Measurements from ENCODE around the gene MRPS23.
A peak's percentile ranks its signal among the peaks of the same experiment; 100 is the strongest.
"Not testable (repeated sequence)": the region's sequence is repeated elsewhere in the genome, so short reads cannot be mapped to it uniquely, and the experiment has no call there.

MRPS23 gene

DNA sequence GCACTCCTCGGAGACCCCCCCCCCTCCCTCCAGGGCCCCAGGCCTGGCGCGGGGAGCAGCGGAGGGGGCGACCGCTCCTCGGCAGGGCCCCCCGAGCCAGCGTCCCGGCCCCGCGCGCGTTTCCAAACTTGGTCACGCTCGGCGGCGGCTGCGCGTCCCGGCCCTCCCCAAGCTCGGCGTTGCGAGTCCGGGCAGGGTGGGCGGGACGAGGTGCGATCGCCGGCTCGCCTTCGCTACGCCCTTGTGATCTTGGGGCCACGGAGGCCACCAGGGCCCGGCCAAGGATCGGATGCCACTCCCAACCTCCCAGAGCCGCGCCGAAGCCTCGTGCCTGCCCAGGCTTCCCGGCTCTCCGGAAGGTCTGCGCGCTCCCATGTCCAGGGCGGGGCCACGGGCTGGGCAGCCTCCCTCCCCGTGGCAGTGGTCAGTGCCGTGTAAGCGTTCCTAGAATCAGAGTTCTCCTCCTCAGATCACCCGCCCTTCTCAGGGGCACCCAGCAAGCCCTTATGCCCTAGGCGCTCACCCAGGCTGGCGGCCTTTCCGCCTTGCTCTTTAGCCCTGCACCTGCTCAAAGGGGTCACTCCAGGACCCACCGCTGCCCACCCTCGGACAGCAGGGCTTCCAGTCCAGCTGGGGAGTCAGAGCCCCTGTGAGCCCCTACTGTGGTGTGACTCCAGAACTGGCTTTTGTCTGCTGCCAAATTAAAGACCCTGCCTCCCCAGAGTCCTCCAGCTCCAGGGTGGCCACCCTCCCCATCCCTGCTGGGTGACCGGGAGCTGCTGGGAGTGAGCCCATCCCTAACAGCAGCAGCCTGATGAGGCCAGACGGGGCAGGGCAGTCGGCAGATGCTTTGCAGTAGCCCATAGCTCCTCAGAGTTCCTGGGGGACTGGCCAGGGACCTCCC lies 12.2 kb upstream of the MRPS23 start:
- peak; percentile 72 for DNase-seq

DNA sequence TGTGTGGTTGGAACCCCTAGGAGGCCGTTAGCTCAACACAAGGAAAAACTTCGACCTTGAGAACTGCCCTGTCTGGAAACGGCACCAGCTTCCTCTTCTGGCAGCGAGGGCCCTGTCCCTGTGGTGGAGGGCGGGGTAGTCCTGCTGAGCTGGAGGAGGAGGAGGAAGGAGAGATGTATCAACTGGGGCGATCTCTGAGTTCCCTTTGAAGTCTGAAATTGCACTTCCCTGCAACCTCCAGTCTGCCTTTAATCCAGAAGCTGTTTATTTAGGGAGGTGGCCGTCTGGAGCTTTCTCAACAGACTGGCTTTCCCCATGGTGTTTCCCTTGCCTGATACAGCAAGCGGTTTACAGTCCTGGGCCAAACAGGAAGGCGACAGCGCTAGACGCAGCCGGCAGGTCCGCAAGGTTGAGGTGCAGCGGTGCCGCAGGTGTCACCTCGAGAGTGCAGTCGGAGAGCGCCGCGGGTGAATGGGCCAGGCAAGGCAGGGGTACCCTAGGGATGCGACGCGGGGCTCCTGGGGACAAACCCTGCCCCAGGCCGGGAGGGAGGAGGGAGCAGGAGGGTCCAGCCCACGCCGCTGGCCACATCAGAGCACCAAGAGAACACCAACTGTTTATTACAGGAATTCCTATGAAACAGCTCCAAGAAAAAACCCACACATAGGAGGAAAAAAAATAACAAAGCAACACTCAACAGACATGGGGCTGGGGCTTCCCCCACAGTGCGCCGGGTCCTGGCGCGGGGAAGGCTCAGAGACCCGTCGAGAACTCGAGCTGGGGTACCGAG lies 11.4 kb upstream of the MRPS23 start:
- DNase-seq = peak; percentile 45

DNA sequence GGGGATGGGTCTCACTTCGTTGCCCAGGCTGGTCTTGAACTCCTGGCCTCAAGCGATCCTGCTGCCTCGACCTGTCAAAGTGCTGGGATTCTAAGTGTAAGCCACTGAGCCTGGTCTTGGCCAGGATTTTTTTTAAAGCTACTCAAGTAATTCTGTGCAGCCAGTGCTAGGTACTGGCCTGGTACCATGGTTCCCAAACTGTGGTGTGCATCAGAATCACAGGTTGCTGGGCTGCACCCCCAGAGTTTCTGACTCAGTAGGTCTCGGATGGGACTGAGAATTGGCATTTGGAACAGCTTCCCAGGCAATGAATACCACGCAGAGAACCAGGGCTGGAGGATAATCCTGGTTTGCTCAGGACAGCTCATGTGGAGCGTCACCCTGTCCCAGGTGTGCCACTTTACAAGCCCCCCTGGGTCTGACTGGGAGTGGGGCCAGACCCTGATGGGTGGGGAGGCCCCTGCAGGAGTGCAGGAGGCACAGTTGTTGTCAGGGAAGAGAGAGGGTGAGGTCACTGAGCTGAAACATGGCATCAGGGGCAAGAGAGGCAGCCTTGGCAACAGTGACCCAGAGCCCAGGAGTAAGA lies 10.7 kb upstream of the MRPS23 start:
- DNase-seq = no peak

DNA sequence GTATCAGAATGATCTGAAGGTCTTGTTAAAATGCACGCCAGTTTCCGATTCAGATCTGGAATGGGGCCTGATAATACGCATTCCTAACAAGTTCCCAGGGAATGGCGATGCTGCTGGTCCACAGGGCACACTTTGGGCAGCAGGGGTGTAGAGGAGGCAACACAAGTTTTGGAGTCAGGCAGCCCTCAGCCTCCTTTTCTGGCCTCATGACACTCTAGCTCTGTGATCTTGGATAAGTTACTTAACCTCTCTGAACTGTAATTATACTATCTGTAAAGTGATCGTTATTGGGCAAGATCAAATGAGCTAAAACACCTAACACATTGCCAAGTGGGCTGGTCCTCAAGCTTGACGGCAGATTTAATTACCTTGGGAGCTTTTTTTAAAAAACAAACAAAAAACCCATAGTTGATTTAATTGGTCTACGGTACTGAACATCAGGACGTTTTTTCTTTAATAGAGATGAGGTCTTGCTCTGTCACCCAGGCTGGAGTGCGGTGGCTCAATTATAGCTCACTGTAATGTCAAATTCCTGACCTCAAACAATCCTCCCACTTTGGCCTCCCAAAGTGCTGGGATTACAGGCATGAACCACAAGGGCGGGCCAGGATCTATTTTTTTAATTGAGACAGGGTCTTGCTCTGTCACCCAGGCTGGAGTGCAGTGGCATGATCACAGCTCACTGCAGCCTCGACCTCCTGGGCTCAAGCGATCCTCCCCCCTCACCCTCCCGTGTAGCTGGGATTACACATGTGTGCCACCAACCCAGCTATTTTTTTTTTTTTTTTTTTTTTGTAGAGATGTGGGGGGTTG lies 10.0 kb upstream of the MRPS23 start:
- DNase-seq = no peak

DNA sequence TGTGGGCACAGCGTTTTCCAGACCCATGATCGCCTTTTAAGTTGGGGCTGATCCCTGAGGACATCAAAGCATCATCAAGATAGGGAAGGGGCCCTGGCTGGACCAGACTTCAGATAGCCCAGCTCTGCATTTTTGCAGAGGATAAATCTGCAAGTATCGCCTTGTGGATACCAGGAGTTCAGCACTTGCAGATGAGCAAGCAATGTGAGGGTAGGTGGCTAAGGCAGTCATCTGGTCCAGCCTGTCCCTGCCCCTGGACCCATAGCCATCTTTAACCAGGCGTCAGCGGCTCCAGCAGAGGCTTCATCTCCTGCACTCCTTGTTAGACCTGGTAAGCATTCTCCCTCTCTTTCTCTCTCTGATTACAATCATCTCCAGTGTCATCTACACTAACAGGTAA lies 9.0 kb upstream of the MRPS23 start:
- DNase-seq = no peak

DNA sequence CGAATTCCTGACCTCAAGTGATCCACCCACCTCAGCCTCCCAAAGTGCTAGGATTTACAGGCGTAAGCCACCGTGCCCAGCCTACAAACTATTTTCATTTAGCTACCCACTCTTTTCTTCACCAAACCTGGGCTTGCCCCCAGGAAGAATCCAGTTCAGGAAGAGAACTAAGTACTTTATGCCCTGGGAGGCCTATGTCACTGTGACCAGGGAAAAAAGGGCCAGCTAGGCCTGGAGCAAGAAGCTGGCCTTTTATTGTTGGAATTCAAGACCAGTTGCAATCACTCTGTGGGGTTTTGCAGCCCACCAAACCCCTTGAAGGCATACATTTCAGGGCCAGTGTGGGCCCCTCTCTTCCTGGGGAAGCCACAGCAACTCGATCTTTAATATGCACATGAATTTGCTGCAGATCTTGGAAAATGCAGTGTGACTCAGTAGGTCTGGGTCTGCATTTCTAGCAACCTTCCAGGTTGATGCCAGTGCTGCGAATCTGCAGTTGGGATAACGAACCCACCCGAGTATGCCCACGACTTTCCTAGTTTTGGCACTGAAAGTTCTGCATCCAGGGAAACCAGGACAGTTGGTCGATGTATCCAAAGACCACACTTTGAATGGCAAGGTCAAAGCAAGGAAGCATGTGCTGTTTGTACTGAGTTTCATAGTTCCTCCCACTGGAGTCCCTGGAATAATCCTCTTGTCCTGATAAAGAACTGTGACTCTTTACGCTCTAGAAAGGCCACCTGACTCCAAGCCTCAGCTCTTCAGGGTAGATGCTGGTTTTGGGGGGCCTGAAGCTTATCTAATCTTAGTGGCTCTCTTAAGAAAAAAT lies 7.2 kb upstream of the MRPS23 start:
- no peak for DNase-seq

DNA sequence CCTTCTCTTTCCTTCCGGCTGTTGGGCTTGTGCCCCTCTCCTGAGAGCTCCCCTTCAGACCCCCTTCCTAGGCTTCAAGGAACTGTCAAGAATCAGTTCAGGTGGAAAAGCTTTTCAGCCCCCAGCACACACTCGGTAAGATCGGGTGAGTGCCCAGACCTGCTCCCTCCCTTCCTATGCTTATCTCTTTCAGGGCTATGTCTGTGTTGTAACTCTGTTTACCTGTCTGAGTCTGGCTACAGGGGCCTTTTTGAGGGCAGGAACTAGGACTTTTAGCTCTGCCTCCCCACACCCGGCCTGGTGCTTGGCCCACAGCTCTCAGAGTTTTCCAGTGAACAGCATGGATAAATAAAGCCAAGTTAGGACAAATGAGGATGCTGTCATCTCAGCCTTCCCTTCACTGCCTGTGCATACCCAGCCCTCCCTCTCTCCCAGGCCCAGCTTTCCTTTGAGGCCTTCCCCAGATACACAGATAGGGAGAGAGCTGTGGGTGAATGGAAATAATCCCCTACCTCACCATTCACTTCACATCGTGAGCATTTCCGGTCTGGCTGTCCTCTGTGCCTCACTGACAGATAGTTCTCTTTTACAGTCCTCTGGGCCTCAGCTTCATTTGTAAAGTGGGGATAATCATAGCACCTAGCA lies 5.7 kb upstream of the MRPS23 start:
- DNase-seq = no peak

DNA sequence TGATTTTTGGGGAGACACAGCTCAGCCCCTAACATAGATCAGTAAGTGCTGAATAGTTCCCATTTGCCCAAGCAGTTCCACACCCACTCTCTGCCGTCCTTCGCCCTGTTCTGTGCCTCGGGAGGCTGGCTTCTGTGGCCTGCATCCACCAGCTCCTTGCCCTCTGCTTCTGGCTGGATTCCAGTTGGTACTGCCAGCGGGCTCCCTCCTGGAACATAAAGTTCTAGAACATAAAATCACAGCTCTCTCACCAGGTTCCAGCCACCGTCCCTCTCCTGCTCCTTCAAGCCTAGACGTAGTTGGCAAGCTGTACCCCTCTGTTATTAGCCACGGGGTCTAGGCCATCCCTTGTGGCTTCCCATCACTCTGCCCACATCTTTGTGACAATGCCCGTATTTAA lies 3.9 kb upstream of the MRPS23 start:
- DNase-seq = no peak

DNA sequence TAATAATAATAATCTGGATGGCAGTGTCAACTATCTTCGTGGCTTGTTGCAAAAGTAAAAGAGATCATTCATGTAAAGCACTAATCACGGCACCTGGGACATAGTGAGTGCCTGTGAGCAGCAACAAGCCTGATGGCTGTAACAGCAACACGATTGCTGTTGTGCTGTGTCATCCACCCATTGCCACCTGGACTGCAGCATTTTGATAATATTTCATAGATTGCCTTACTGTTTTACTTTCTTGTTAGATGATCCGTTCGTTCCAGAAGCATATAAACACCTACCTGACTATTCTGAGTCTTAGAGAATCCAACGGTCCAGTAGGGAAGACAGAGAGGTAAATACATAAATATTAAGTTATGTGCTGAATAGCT lies 3.1 kb upstream of the MRPS23 start:
- no peak for DNase-seq

DNA sequence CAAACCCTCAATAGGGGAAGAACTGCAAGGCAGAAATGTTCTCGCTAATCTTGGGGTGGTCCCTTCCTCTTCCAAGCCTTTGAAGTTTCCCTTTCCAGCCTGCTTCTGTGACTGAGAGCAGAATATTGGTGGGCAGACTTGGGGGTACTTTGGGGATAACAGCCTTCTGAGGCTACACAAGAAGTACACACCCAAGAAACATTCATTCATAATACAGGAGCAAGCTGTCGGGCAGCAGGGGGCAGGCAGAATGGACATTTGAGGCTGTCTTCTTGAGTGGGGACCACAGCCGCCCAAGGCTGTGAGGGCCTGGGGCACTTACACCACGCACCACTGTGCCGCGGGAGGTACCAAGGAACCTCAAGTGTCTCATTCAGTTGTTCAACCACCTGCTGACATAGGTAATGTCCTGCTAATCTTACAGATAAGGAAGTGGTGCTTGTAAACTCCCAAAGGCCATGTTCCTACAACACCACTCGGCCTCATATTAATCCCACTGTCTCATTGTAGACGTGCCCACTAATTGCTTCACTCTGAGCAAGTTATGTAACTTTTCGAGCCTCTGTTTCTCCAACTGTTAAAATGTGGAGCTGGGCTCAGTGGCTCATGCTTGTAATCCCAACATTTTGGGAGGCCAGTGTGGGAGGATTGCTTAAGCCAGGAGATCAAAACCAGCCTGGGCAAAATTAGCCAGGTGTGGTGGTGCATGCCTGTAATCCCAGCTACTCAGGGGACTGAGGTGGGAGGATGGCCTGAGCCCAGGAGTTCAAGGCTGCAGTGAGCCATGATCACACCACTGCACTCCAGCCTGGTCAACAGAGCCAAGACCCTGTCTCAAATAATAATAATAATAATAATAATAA lies 2.5 kb upstream of the MRPS23 start:
- DNase-seq = no peak

DNA sequence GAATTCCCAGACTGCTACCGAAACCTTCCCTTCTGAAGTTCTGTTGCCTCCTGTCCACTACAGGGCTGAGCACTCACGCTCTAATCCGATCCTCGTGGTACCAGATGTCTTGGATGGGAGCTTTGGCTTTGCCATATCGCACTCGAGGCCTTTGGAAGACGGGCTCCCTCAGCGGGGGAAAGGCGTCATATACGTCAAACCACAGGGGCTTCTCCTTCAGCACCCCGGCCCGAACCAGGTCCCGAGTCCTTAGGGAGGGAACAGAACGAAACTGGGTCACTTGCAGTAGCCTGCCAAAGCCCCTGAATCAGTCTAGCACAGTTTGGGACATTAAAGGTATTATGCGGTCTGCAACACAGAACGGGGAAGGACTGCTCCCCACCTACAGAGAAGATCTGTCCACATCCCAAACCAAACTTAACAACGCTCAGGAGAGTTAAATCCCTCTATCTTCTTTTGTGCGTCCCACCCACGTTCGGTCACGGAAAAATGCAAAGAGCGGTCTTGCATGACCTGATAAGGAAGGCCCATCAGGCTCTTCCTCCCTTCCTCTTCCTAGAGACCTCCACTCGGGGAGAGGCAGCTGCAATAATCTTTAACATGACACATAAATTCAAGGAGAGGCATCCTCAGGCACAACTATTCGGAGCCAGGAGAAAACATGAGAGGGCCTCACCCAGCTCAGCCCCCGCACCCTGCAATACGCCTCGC lies 526 bp downstream of the MRPS23 start:
- DNase-seq = no peak

DNA sequence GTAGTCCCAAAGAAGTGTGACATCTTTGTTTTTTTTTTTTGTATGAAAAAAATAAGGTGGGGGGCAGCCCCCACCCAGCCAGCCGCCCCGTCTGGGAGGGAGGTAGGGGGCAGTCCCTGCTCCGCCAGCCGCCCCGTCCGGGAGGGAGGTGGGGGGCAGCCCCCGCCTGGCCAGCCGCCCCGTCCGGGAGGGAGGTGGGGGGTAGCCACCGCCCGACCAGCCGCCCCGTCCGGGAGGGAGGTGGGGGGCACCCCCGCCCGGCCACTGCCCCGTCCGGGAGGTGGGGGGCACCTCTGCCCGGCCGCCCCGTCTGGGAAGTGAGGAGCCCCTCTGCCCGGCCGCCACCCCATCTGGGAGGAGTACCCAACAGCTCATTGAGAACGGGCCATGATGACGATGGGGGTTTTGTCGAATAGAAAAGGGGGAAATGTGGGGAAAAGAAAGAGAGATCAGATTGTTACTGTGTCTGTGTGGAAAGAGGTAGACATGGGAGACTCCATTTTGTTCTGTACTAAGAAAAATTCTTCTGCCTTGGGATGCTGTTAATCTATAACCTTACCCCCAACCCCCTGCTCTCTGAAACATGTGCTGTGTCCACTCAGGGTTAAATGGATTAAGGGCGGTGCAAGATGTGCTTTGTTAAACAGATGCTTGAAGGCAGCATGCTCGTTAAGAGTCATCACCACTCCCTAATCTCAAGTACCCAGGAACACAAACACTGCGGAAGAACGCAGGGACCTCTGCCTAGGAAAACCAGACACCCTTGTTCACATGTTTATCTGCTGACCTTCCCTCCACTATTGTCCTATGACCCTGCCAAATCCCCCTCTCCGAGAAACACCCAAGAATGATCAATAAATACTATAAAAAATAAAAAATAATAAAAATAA lies 3.5 kb downstream of the MRPS23 start:
- DNase-seq = not testable (repeated sequence)

DNA sequence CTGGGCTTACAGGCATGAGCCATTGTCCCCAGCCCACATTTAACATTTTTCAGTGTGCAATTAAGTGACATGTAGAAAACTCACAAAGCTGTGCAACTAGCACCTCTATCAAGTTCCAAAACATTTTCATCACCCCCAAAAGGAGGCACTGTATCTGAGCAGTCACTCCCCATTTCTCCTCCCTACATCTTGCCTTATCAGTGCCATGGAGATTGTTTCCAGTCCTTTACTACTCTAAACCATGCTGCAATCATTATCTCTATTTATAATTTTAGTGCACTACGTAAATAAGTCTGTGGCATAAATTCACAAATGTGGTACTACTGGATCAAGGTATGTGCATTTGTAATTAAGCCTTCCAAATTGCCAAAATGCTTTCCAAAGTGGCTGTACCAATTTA lies 7.6 kb downstream of the MRPS23 start:
- DNase-seq = no peak

DNA sequence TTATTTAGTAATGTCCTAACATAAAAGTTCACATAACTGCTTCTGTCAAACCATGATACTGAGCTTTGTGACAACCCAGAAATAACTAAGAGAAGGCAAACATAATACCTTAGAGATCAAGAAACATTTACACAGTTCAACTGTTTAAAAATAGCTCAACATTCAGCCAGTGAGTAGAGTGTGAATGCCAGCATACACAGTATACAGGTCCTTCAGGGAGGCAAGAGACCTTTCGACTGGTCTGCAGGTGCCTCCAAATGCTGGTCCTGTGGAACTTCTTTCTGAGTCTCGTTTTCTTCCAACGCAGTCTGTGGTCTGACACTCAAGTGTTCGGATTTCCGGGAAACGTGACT lies 10.3 kb downstream of the MRPS23 start:
- no peak for DNase-seq

DNA sequence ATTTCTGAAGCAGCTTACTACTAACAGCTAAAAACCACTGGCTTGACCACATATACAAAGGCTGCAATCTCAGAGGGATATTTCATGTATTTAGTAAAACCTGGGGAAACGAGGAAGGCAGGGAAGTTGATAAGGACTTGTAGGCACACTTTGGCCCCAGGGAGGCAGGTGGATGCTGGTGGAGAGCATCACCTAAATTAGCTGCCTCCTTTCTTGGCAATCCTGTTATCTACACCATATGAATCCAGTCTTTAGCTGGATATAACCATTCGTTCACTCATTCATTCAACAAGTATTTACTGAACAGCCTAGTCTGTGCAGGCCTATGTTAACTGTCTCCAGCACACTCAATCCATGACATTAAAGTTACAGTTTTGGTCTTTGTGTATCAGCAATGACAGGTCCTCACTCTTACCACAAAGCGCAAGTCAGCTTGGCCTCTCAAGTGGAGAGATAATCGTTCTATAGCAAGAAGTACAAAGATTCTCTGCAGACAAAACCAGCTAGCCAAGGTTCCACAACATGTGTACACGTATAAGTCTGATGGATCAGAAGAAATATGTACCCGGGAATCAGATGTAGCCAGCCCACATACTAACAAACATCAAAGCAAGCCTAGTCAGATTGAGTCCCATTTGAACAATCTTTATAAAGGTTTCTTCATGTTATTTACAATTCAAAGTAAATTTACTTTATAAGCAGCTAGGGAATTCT lies 10.8 kb downstream of the MRPS23 start:
- DNase-seq = no peak

DNA sequence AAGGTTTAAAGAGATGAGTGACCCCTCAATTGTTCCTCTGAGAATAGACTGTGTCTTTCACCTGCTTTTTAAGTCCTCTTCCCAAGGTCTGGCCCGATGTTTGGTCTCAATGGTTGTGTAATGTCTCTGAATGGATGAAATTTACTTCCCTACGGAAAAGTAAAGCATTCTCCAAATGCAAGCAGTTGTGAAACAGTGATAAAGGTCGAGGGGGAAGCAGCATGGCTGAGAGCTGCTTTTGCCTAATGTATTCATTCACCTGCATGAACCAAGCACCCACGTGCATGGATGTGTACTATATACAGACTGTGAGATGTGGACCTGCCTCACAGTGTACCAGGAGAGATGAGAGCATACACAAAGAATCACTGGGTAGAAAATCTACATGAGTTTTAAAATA lies 11.4 kb downstream of the MRPS23 start:
- DNase-seq = no peak

DNA sequence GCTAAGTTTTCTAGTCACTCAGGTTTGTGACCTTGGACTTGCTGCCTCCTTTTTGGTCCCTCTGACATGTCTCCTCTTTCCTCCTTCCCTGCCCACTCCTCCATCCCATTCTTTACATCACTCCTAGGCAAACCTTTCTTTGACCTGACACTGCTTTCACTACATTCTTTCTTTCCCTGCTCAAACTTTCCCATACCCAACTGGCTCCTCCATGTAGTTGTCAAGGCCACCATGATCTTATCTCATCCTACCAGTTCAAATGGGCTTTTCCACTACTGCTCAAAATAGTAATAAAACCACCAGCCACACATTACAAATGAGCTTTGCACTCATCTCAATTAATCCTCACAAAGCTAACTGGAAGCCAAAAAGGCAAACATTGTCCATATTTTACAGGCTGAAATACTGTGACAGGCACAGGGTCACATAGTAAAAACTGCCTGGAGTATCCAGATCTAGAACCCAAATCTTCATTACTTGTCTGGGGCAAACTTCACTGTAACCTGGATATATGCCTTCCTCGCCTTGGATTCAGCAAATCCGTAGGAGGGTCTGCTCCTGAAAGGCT lies 14.4 kb downstream of the MRPS23 start:
- no peak for DNase-seq
